Endothelial cell of hepatic sinusoid (primary cell): ENCODE data around the gene NF2.

Experiments used
- in situ Hi-C: cut with HindIII; loops from 2 replicates; pipeline ENCODE4 v1.10.0; 2017; ENCODE audit warnings: low sequenced_read_pairs

NF2 gene

GRCh38 chr22:29737251-29738117, 134.1 kb downstream of the NF2 start:
- in situ Hi-C loops = no loop called here

- in situ Hi-C loops = no loop called here
Observed at GRCh38 chr22:29738118-29738815, 134.8 kb downstream of the NF2 start.

GRCh38 chr22:29739346-29739875, 136.0 kb downstream of the NF2 start:
- in situ Hi-C loops = no loop called here

DNA sequence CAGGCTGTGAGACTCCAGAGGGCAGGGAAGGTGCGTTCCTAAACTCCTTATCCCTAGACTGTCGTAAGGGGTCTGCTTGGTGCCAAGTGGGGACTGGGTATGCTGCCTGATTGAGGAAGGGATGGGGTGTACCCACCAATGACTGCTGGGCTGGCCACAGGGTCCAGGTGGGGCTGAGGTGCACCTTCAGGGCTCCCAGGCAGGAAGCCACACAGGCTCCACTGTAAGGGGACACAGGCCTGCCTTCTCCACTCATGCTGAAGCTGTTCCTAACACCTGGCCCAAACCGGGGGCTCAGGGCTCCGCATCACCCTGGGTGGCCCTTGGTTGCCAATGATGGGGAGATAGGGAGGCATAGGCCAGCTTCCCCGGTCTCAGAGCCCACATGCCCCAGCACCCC, 136.8 kb downstream of the NF2 start:
- in situ Hi-C loops = no loop called here

GRCh38 chr22:29741926-29742325, 138.5 kb downstream of the NF2 start:
- in situ Hi-C loops = no loop called here

GRCh38 chr22:29742326-29742725, 138.9 kb downstream of the NF2 start:
- in situ Hi-C loops = no loop called here

GRCh38 chr22:29744902-29745301, 141.5 kb downstream of the NF2 start:
- in situ Hi-C loops = no loop called here

DNA sequence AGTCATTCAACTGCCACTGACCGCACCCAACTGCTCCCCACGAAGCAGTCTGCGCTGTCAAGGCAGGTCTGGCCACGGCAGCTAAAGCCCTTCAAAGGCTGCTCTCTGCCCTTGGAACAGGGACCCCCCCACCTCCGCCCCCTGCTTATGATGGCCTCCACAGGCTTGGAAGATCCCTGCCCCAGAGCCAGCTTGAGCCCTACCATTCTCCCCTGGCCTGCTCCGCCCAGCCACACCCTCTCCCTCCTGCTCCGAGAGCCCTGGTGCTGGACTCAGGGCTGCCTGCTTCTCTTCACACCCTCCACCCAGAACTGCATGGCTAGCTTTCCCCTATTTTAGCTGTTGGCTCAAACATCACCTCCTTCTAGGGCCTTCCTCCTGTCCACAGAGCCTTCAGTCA, 144.4 kb downstream of the NF2 start:
- in situ Hi-C loops = no loop called here
